Bone marrow (tissue), 2 donors: ENCODE measurements around the gene MYMX.
"Not testable (repeated sequence)": the region's sequence is repeated elsewhere in the genome, so short reads cannot be mapped to it uniquely, and the experiment has no call there.

Source experiments
- DNase-seq, 2 donors: peaks; one replicate each; lab custom pipeline; 2025; lab: John Stamatoyannopoulos, UW

The MYMX gene

DNA sequence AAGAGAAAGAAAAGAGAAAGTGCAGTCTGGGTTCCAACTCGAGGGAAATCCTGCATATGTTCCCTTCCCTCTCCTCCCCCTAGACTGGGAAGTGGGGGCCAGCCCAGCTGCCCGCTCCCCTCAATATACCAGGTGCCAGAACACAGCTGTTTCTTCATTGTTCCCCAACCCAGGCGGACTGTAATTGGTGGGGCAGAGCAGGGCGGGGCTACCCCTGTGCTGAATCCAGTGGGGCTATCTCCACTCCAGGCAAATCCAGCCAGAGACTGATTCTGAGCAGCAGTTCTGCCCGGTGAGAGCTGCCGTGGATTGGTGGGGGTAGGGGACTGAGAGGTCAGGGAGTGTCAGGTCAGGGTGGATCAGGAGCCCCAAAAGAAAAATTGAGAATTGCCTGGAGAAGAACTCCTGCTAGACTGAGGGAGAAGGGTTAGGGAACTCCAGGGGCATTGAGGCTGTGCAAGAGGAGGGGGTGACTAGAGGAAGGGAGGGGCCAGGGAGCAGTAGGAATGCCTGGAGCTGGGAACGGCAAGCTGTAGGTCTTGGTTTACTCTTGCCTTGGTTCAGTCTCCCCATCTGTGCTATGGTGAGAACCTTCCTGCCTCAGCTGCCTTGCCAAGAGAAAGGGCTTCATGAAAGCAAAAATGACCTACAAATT is at the start of gene MYMX:
MYMX (plus strand) TSS at position 250 of the 655 bp plus-strand sequence. CDS start 546 bp downstream, outside the sequence.
- no peak for DNase-seq

GRCh38 chr6:44167567-44167966 is 49.2 kb upstream of the MYMX start:
- DNase-seq: no peak

DNA sequence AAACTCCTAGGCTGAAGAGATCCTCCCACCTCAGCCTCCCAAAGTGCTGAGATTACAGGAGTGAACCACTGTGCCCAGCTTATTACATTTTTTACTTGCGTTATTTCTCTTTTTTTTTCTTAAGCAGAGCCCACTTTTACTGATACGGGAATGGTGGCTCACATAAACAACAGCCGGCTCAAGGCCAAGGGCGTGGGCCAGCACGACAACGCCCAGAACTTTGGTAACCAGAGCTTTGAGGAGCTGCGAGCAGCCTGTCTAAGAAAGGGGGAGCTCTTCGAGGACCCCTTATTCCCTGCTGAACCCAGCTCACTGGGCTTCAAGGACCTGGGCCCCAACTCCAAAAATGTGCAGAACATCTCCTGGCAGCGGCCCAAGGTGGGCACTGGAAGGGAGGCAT is 47.6 kb upstream of the MYMX start:
- no peak for DNase-seq

DNA sequence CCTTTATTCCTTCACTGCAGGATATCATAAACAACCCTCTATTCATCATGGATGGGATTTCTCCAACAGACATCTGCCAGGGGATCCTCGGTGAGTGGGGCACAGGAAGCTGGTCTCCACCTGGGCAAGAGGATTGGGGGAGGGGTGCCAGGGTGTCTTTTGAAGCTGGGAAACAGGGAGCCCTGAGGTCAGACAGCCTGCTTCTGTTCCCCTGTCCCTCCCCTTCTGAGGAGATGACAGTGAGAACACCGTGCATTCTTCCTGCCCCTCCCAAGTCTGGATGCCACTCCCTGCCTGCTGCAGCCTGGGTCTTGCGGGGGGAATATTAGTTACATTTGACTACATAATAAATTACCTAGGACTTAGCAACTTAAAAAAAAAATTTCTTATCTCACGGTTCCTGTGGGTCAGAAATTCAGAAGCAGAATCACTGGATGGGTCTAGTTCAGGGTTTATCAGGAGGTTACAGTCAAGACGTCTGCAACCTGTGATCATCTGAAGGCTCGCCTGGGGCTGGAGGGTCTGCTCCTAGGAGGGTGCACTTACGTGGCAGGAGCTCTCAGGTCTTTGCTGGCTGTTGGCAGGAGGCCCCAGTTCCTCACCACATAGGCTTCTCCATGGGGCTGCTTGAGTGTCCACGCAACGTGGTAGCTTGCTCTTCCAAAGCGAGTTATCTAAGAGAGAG is 46.7 kb upstream of the MYMX start:
- DNase-seq: no peak

DNA sequence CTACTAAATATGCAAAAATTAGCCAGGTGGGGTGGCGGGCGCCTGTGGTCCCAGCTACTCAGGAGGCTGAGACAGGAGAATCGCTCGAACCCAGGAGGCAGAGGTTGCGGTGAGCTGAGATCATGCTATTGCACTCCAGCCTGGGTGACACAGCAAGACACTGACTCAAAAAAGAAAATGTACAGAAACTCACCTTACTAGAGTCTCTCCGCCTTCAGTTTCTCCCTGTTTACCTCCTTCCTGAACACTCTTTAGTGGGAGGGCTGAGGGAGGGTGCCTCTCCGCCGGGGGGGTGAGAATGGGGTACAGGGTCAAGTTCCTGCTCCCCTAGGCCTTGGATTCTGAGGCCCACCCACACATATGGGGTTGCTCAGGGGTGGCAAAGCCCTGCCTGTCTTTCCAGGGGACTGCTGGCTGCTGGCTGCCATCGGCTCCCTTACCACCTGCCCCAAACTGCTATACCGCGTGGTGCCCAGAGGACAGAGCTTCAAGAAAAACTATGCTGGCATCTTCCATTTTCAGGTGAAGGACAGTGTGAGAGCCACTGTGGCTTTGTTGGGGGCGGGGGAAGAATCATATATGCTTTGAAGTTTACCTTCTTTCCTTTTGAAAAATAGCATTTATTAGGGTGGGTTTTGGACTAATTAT is 44.7 kb upstream of the MYMX start:
- no peak for DNase-seq

DNA sequence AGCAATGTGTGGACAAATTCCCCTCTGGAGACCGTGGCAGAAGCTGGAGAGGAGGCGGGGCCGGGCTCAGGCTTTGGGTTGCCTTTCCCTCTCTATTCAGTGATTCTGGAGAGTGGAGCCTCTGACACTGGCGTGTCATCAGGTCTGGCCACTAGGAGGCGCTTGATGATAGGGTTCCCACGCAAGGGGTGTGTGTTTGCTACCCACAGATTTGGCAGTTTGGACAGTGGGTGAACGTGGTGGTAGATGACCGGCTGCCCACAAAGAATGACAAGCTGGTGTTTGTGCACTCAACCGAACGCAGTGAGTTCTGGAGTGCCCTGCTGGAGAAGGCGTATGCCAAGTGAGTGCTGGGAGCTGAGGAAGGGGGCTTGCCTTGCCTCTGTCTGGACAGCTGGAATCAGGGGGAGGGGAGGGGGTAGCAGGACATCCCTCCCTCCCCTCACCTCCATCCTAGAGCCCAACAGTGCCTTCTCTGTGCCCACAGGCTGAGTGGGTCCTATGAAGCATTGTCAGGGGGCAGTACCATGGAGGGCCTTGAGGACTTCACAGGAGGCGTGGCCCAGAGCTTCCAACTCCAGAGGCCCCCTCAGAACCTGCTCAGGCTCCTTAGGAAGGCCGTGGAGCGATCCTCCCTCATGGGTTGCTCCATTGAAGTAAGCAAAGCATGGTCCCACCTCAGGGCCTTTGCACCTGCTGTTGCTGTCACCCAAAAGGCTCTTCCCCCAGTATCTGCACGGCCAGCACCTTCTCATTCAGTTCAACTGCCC is 43.8 kb upstream of the MYMX start:
- peak; percentile 29 to 52 for DNase-seq

- DNase-seq: no peak
These were observed 40.5 kb upstream of the MYMX start for GRCh38 chr6:44176130-44176761.

DNA sequence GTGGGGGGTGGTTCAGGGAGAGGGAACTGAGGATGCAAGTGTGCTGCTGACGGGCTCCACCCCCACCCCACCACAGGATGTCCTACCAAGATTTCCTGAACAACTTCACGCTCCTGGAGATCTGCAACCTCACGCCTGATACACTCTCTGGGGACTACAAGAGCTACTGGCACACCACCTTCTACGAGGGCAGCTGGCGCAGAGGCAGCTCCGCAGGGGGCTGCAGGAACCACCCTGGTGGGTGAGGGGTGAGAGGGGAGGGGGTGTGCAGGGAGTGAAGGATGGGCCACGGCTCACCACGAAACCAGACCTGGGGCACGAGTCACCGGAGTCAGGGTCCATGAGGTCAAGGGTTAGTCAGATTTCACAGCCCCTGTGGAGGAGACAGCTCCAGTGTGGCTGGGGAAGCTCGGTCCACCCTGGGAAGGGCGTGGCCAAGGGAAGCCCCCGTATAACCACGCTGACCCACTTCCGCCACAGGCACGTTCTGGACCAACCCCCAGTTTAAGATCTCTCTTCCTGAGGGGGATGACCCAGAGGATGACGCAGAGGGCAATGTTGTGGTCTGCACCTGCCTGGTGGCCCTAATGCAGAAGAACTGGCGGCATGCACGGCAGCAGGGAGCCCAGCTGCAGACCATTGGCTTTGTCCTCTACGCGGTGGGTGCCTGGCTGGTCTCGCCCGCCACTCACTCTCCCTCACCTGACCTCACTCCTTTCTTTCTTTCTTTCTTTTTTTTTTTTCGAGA is 39.8 kb upstream of the MYMX start:
- DNase-seq: peak in 1 of 2 donors; percentile 18

DNA sequence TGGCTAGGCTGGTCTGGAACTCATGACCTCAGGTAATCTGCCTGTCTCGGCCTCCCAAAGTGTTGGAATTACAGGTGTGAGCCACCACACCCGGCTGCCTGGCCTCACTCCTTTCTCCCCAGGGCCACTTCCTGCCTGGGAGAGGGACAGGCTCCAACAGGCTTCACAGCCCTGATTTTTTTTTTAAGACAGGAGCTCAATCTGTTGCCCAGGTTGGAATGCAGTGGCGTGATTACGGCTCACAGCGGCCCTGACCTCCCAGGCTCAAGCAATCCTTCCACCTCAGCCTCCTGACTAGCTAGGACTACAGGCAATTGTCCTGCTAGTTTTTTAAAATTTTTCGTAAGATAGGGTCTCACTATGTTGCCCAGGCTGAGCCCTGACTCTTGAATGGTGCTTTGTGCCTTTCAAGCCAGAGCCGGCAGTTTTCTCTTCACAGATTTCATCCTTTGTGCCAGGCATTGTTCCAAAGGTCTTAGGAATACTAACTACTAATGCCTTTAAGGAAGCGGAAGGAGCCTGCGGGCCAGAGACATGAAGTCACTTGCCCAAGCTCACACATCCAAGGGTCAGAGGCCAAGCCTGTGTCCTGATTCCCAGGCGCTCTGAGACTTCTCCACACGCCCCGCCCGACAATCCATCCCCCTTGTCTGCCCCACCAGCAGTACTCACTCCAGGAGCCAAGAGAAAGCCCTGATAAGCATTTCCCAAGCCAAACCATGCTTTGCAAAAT is 38.9 kb upstream of the MYMX start:
- DNase-seq: no peak

DNA sequence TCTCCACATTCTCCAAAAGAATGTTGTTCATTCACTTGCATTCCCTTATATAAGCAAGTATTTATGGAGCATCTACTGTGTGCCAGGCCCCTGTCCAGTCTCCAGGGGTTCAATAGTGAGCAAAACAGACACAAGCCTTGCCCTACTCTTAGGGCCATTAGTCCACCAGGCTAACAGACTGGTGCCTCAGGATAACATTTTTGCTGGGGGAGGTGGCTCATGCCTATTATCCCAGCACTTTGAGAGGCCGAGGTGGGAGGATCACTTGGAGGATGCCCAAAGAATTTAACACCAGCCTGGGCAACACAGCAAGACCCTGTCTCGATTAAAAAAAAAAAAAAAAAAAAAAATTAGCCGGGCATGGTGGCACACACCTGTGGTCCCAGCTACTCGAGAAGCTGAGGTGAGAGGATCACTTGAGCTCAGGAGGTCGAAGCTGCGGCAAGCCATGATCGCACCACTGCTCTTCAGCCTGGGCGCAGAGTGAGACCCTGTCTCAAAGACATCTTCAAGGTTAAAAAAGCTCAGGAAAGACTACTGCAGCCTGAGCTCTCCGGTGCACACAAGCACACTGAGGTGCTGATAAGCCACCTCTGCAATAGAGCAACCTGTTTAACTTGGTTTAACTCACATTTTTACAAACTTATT is 38.2 kb upstream of the MYMX start:
- no peak for DNase-seq

- no peak for DNase-seq
These were observed 37.6 kb upstream of the MYMX start for GRCh38 chr6:44179072-44179536.

DNA sequence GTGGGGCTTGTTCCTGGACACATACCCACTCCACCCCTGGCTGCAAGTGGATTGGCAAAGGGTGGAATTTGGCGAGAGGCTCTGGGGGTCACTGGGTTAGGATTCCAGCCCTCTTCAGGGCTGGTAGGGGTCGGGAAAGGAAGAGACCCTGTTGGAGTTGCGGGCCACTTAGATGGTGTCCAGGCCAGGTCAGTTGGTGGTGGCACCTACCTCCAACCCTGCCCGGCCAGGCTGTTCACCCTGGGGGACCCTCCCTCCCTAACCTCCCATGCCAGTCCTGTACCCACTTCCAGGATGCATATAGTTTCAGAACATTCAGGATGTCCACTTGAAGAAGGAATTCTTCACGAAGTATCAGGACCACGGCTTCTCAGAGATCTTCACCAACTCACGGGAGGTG is 37.1 kb upstream of the MYMX start:
- DNase-seq: no peak

DNA sequence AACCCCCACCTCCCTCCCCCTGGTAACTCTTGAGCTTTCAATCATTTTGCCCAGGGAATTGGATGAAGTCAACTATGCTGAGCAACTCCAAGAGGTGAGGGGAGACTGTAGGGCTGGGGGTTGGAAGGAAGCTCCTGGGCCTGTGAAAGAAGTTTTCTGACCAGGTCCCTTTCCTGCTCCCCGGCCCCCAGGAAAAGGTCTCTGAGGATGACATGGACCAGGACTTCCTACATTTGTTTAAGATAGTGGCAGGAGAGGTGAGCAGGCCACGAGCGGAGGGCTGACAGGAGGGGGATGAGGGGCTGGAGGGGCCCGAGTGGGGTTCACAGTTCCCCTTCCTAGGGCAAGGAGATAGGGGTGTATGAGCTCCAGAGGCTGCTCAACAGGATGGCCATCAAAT is 36.3 kb upstream of the MYMX start:
- DNase-seq: no peak

GRCh38 chr6:44180886-44181285 is 35.8 kb upstream of the MYMX start:
- no peak for DNase-seq

DNA sequence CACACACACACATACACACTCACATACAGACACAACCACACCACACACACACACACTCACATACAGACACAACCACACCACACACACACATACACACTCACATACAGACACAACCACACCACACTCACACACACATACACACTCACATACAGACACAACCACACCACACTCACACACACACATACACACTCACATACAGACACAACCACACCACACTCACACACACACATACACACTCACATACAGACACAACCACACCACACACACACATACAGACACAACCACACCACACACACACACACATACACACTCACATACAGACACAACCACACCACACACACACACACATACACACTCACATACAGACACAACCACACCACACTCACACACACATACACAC is 34.9 kb upstream of the MYMX start:
- DNase-seq: not testable (repeated sequence)

DNA sequence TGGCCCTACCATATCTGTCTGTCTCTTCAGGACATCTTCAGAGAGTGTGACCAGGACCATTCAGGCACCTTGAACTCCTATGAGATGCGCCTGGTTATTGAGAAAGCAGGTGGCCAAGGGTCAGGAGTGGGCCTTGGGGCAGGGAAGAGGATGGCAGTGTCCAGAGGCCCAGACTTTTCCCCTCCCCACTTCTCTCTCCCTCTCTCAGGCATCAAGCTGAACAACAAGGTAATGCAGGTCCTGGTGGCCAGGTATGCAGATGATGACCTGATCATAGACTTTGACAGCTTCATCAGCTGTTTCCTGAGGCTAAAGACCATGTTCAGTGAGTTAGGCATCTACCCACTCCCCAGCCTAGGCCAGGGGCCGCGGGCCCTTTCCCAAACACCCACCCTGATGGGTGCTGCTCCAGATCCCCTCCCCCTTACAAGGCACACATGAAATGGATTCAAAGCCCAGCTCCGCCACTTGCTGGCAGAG is 33.8 kb upstream of the MYMX start:
- no peak for DNase-seq

DNA sequence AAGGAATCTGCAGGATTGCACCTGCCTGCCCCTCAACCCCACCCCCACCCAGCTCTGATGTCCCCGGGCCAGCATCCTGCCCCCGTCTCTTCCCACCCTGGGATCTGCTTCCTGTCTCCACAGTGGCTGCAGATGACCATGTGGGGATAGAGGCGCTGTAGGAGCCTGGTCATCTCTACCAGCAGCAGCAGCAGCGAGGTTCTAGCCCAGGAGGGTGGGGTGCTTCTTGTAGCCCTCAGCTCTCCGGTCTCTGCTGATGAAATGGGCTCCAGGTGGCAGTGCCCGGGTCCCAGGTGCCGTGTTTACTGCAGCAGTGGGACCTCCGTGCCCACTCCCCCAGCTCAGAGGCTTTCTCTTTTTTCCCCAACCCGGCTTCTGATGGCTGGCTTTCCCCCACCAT is 32.9 kb upstream of the MYMX start:
- DNase-seq: no peak

GRCh38 chr6:44185356-44185755 is 31.4 kb upstream of the MYMX start:
- DNase-seq: not testable (repeated sequence)

- DNase-seq: no peak
These were observed 30.6 kb upstream of the MYMX start for GRCh38 chr6:44185953-44186634.
